ENCODE measurements around the gene GGCT.

Gene GGCT

DNA sequence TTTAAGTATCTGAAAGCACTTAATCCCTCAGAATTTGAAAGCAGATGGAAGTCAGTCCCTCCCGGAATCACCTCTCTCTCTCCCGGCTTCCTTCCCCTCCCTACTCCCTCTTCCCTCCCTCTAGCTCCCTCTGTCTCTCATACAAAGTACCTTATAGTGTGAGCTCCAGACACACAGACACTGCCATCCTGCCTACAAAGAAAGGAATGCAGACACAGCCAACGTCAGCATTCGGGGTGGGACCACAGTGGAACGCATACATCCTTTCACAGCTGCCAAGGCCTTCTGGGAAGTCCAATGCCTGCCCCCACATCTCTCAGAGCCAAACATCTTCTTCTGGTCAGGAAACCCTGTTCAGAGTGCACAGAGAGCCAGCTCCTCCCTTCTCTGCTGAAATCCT lies 35.3 kb downstream of the GGCT start:
- no peaks in the 10 kb centered on the region for H4K20me1 ChIP-seq (ENCODE audit: insufficient read depth)
- no peak overlapping the region for H3K4me2 ChIP-seq
- H3K27ac ChIP-seq, result no peak overlapping the region
- no peak overlapping the region for H3K9ac ChIP-seq
- H2AFZ ChIP-seq (ENCODE audit: low read depth), result no peak overlapping the region
- TF ChIP-seq, protein P1, sequence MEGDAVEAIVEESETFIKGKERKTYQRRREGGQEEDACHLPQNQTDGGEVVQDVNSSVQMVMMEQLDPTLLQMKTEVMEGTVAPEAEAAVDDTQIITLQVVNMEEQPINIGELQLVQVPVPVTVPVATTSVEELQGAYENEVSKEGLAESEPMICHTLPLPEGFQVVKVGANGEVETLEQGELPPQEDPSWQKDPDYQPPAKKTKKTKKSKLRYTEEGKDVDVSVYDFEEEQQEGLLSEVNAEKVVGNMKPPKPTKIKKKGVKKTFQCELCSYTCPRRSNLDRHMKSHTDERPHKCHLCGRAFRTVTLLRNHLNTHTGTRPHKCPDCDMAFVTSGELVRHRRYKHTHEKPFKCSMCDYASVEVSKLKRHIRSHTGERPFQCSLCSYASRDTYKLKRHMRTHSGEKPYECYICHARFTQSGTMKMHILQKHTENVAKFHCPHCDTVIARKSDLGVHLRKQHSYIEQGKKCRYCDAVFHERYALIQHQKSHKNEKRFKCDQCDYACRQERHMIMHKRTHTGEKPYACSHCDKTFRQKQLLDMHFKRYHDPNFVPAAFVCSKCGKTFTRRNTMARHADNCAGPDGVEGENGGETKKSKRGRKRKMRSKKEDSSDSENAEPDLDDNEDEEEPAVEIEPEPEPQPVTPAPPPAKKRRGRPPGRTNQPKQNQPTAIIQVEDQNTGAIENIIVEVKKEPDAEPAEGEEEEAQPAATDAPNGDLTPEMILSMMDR (conservative IDR thresholded peaks at IDR 0.05; ENCODE audit: low read depth, low read length), result no peak
- no peaks in the 10 kb centered on the region for H3K79me2 ChIP-seq (ENCODE audit: insufficient read depth, low read depth)
- no peaks in the 10 kb centered on the region for H3K36me3 ChIP-seq (ENCODE audit: insufficient read depth)
- H3K4me3 ChIP-seq (IDR thresholded peaks at IDR 0.05; ENCODE audit: insufficient read depth, low read depth, low read length), result no peak overlapping the region
- H3K27me3 ChIP-seq (ENCODE audit: insufficient read depth, low read depth), result no peaks in the 10 kb centered on the region
- H3K4me1 ChIP-seq (ENCODE audit: low read depth, poor library complexity, severe bottlenecking), result no peaks in the 10 kb centered on the region

DNA sequence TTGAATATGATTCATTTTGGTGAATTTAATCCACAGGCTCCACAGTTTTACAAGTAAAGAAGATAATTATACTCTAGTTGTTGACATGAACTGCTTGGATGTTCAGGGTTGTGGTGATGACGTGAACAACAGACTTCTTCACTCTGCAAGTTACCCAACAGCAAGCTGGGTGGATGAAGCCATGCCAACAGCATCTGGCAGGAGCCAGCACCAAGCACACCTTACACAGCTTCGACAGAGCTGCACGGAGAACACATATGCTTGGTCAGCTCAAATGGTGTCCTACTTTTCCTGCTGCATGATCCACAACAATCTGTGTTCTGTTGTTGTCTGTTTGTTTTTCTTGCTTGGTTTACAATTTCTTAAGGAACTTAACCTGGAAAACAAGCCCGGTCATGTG lies 35.8 kb downstream of the GGCT start:
- no peak overlapping the region for H3K4me3 ChIP-seq (IDR thresholded peaks at IDR 0.05; ENCODE audit: insufficient read depth, low read depth, low read length)
- no peak overlapping the region for H3K4me2 ChIP-seq
- H2AFZ ChIP-seq (ENCODE audit: low read depth), result no peak overlapping the region

GRCh38 chr7:30468041-30468440 lies 36.6 kb downstream of the GGCT start:
- H3K4me3 ChIP-seq (IDR thresholded peaks at IDR 0.05; ENCODE audit: insufficient read depth, low read depth, low read length), result no peak overlapping the region
- TF ChIP-seq, protein P1 (conservative IDR thresholded peaks at IDR 0.05; ENCODE audit: low read depth, low read length), result no peak
- H3K27me3 ChIP-seq (ENCODE audit: insufficient read depth, low read depth), result no peaks in the 10 kb centered on the region
- H3K36me3 ChIP-seq (ENCODE audit: insufficient read depth), result no peaks in the 10 kb centered on the region
- no peak overlapping the region for H3K9ac ChIP-seq
- H3K4me2 ChIP-seq, result no peak overlapping the region
- H3K79me2 ChIP-seq (ENCODE audit: insufficient read depth, low read depth), result no peaks in the 10 kb centered on the region
- H3K4me1 ChIP-seq (ENCODE audit: low read depth, poor library complexity, severe bottlenecking), result no peaks in the 10 kb centered on the region
- H2AFZ ChIP-seq (ENCODE audit: low read depth), result no peak overlapping the region
- H3K27ac ChIP-seq, result no peak overlapping the region
- no peaks in the 10 kb centered on the region for H4K20me1 ChIP-seq (ENCODE audit: insufficient read depth)

More for the DNA sequence above, 35.8 kb downstream of the GGCT start:
- H3K4me1 ChIP-seq (ENCODE audit: low read depth, poor library complexity, severe bottlenecking), result no peaks in the 10 kb centered on the region
- H3K36me3 ChIP-seq (ENCODE audit: insufficient read depth), result no peaks in the 10 kb centered on the region
- H3K9ac ChIP-seq, result no peak overlapping the region
- H3K79me2 ChIP-seq (ENCODE audit: insufficient read depth, low read depth), result no peaks in the 10 kb centered on the region
- no peaks in the 10 kb centered on the region for H3K27me3 ChIP-seq (ENCODE audit: insufficient read depth, low read depth)
- no peak overlapping the region for H3K27ac ChIP-seq
- TF ChIP-seq, protein P1 (conservative IDR thresholded peaks at IDR 0.05; ENCODE audit: low read depth, low read length), result no peak
- H4K20me1 ChIP-seq (ENCODE audit: insufficient read depth), result no peaks in the 10 kb centered on the region

GRCh38 chr7:30467271-30467670 lies 37.4 kb downstream of the GGCT start:
- no peaks in the 10 kb centered on the region for H3K36me3 ChIP-seq (ENCODE audit: insufficient read depth)
- H2AFZ ChIP-seq (ENCODE audit: low read depth), result no peak overlapping the region
- H3K79me2 ChIP-seq (ENCODE audit: insufficient read depth, low read depth), result no peaks in the 10 kb centered on the region
- no peak overlapping the region for H3K4me3 ChIP-seq (IDR thresholded peaks at IDR 0.05; ENCODE audit: insufficient read depth, low read depth, low read length)
- no peaks in the 10 kb centered on the region for H4K20me1 ChIP-seq (ENCODE audit: insufficient read depth)
- TF ChIP-seq, protein P1 (conservative IDR thresholded peaks at IDR 0.05; ENCODE audit: low read depth, low read length), result no peak
- H3K4me1 ChIP-seq (ENCODE audit: low read depth, poor library complexity, severe bottlenecking), result no peaks in the 10 kb centered on the region
- no peak overlapping the region for H3K9ac ChIP-seq
- no peak overlapping the region for H3K27ac ChIP-seq
- no peak overlapping the region for H3K4me2 ChIP-seq
- H3K27me3 ChIP-seq (ENCODE audit: insufficient read depth, low read depth), result no peaks in the 10 kb centered on the region
